MM.1S (cell line): ENCODE measurements around the gene STARD9.
"Not testable (repeated sequence)": the region's sequence is repeated elsewhere in the genome, so short reads cannot be mapped to it uniquely, and the experiment has no call there.

ENCODE experiments used
- DNase-seq: peaks from one replicate; pipeline ENCODE4 v3.0.0-alpha.2; 2015
- H2AFZ ChIP-seq: fragments of 300-600 bp; sonication (generic); 2 replicates; pipeline ENCODE4 v1.6.0; 2016; ENCODE audit warnings: antibody characterized with exemption, low read length
- H3F3A ChIP-seq: fragments of 300-600 bp; sonication (generic); 2 replicates; pipeline ENCODE4 v1.6.1; 2016; ENCODE audit warnings: mild to moderate bottlenecking, antibody characterized with exemption, low read length, moderate library complexity, mixed read lengths; ENCODE audit not compliant: insufficient read depth
- H3K27ac ChIP-seq: fragments of 300-600 bp; sonication (generic); 2 replicates; pipeline ENCODE4 v1.5.1; 2016; ENCODE audit warnings: mild to moderate bottlenecking, low read length
- H3K27me3 ChIP-seq: fragments of 300-600 bp; sonication (generic); replicated peaks from 2 replicates; pipeline ENCODE4 v1.6.0; 2016; ENCODE audit warnings: low read length; ENCODE audit not compliant: insufficient read depth
- H3K36me3 ChIP-seq: fragments of 300-600 bp; sonication (generic); replicated peaks from 2 replicates; pipeline ENCODE4 v1.6.1; 2016; ENCODE audit warnings: mild to moderate bottlenecking, low read length, mixed read lengths; ENCODE audit not compliant: insufficient read depth
- H3K4me1 ChIP-seq: fragments of 300-600 bp; sonication (generic); 2 replicates; pipeline ENCODE4 v1.6.1; 2016; ENCODE audit warnings: low read length, mixed read lengths
- H3K4me2 ChIP-seq: fragments of 300-600 bp; sonication (generic); 2 replicates; pipeline ENCODE4 v1.6.0; 2016; ENCODE audit warnings: low read depth, low read length
- H3K4me3 ChIP-seq: fragments of 300-600 bp; sonication (generic); 2 replicates; pipeline ENCODE4 v1.5.1; 2016; ENCODE audit warnings: low read length, mixed read lengths
- H3K79me2 ChIP-seq: fragments of 300-600 bp; sonication (generic); 2 replicates; pipeline ENCODE4 v1.6.1; 2016; ENCODE audit warnings: mixed run types, low read length, mixed read lengths
- H3K9ac ChIP-seq: fragments of 300-600 bp; sonication (generic); 2 replicates; pipeline ENCODE4 v1.6.1; 2016; ENCODE audit warnings: low read length, mixed read lengths
- H3K9me2 ChIP-seq: fragments of 300-600 bp; sonication (generic); replicated peaks from 2 replicates; pipeline ENCODE4 v1.6.1; 2016; ENCODE audit warnings: mild to moderate bottlenecking, low read length, mixed read lengths; ENCODE audit not compliant: insufficient read depth
- H3K9me3 ChIP-seq: fragments of 300-600 bp; sonication (generic); replicated peaks from 2 replicates; pipeline ENCODE4 v1.6.1; 2016; ENCODE audit warnings: mild to moderate bottlenecking, low read length, mixed read lengths; ENCODE audit not compliant: insufficient read depth
- H4K20me1 ChIP-seq: fragments of 300-600 bp; sonication (generic); 2 replicates; pipeline ENCODE4 v1.6.1; 2016; ENCODE audit warnings: mild to moderate bottlenecking, low read length, moderate library complexity, mixed read lengths; ENCODE audit not compliant: insufficient read depth
- CTCF ChIP-seq: fragments of 300-600 bp; sonication (generic); IDR thresholded peaks from 2 replicates; pipeline ENCODE4 v1.5.1; 2016; ENCODE audit warnings: antibody characterized with exemption, low read length, mixed read lengths
- EZH2 ChIP-seq: fragments of 300-600 bp; sonication (generic); optimal IDR thresholded peaks from 2 replicates; pipeline ENCODE3; 2017; ENCODE audit warnings: low read depth, mild to moderate bottlenecking, antibody characterized with exemption, low read length, mixed read lengths
- EZH2phosphoT487 ChIP-seq: fragments of 300-600 bp; sonication (generic); IDR thresholded peaks from 2 replicates; pipeline ENCODE4 v1.6.1; 2018; ENCODE audit warnings: antibody characterized with exemption, low read length

STARD9 gene

GRCh38 chr15:42675021-42675420 is 99.6 kb downstream of the STARD9 start:
- TF ChIP-seq EZH2phosphoT487 (no peak), EZH2 (no peak), CTCF (no peak)
- H3K4me1 ChIP-seq, result no peaks in the 10 kb centered on the region
- no peaks in the 10 kb centered on the region for H3F3A ChIP-seq
- H3K9me3 ChIP-seq, result no peaks in the 10 kb centered on the region
- H2AFZ ChIP-seq, result no peak overlapping the region
- no peak overlapping the region for H3K27ac ChIP-seq
- H3K9ac ChIP-seq, result no peak overlapping the region
- no peaks in the 10 kb centered on the region for H3K27me3 ChIP-seq
- H4K20me1 ChIP-seq, result no peaks in the 10 kb centered on the region
- no peak for DNase-seq
- no peak overlapping the region for H3K4me2 ChIP-seq
- no peaks in the 10 kb centered on the region for H3K9me2 ChIP-seq
- no peaks in the 10 kb centered on the region for H3K36me3 ChIP-seq
- H3K4me3 ChIP-seq, result no peak overlapping the region
- no peaks in the 10 kb centered on the region for H3K79me2 ChIP-seq

DNA sequence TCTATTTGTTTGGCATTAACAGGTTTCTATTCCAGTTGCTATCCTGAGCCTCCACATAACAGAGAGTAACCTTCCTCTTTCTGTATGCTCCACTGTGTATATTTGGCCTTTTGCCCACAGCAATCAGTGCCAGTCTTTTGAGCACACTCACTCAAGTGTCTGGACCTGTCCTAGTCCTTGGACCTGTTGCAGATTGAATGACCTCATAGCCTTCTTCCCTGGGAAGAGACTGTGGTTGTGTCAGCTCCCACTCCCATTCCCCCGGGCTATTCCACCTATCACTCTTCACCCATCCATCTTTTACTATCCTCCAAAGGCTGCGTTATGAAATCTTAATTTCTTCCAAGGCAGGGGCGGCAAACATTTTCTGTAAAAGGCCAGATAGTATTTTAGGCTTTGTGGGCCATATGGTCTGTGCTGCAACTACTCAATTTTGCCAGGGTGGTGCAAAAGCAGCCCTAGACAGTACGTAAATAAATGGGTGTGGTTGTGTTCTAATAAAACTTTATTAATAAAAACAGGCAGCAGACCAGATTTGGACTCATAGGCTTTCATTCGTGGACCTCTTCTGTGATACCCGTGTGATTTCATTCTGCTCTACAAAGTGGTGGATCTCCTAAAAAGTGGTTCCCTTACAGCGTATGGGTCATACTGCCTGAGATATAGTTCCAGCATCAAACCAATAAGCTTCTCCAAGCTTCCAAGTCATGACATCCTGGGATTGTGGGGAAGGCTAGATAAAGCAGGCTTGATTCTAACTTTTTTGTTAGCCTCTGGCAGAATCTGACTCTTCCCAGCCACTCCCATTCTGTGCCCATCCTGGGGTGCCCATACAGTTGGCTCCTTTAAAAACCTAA is 104.1 kb downstream of the STARD9 start:
- DNase-seq, result no peak
- H3K36me3 ChIP-seq, result no peaks in the 10 kb centered on the region
- no peaks in the 10 kb centered on the region for H3F3A ChIP-seq
- no peak overlapping the region for H3K9ac ChIP-seq
- no peak overlapping the region for H3K4me3 ChIP-seq
- no peak overlapping the region for H3K27ac ChIP-seq
- H3K79me2 ChIP-seq, result no peaks in the 10 kb centered on the region
- H3K9me2 ChIP-seq, result no peaks in the 10 kb centered on the region
- no peak overlapping the region for H3K4me2 ChIP-seq
- no peaks in the 10 kb centered on the region for H4K20me1 ChIP-seq
- no peaks in the 10 kb centered on the region for H3K27me3 ChIP-seq
- no peak overlapping the region for H2AFZ ChIP-seq
- TF ChIP-seq EZH2 (no peak), EZH2phosphoT487 (no peak), CTCF (no peak)
- H3K9me3 ChIP-seq, result no peaks in the 10 kb centered on the region
- H3K4me1 ChIP-seq, result no peaks in the 10 kb centered on the region

DNA sequence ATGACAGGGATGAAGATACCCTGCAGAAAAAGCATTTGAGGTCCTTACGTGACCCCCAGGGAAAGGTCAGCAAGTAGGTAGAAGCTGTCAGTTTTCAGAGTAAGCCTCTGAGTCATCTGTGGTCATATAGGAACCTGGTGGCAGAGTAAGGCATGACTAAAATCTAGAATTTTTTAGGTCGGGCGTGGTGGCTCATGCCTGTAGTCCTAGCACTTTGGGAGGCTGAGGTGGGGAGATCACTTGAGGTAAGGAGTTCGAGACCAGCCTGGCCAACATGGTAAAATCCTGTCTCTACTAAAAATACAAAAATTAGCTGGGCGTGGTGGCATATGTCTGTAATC is 104.7 kb downstream of the STARD9 start:
- H3K4me1 ChIP-seq, H3F3A ChIP-seq, H3K9me3 ChIP-seq, H3K4me2 ChIP-seq, H3K27me3 ChIP-seq, H3K4me3 ChIP-seq, H3K9ac ChIP-seq, H3K36me3 ChIP-seq, H3K27ac ChIP-seq, H2AFZ ChIP-seq, H3K79me2 ChIP-seq, DNase-seq, H3K9me2 ChIP-seq, H4K20me1 ChIP-seq: not testable (repeated sequence)

- no peaks in the 10 kb centered on the region for H3K79me2 ChIP-seq
- no peak for DNase-seq
- no peak overlapping the region for H2AFZ ChIP-seq
- H3K9ac ChIP-seq, result no peak overlapping the region
- no peaks in the 10 kb centered on the region for H3F3A ChIP-seq
- H3K36me3 ChIP-seq, result no peaks in the 10 kb centered on the region
- no peaks in the 10 kb centered on the region for H3K4me1 ChIP-seq
- TF ChIP-seq EZH2phosphoT487 (no peak), EZH2 (no peak), CTCF (no peak)
- H3K9me2 ChIP-seq, result no peaks in the 10 kb centered on the region
- H3K27ac ChIP-seq, result no peak overlapping the region
- no peak overlapping the region for H3K4me3 ChIP-seq
- H3K27me3 ChIP-seq, result no peaks in the 10 kb centered on the region
- no peaks in the 10 kb centered on the region for H4K20me1 ChIP-seq
- no peaks in the 10 kb centered on the region for H3K9me3 ChIP-seq
- H3K4me2 ChIP-seq, result no peak overlapping the region
Observed at GRCh38 chr15:42681119-42681518, 105.7 kb downstream of the STARD9 start.
